H1 (cell line): ENCODE data around the gene SZT2. TPM values are rescaled to one million over a fixed set of nuclear protein-coding genes. Genes with fewer than 3 reads are reported as not detected.

Experiments
- EP300 ChIP-seq, 2 experiments: IDR thresholded peaks; 1 replicate in 1 of 2; 2 replicates in 1 of 2; pipeline ENCODE4 v1.6.1; 2011 to 2012; ENCODE audit warnings: low read depth in 2 of 2, low read length in 2 of 2, mild to moderate bottlenecking in 2 of 2, borderline replicate concordance in 1 of 2, inconsistent platforms in 1 of 2, moderate library complexity in 1 of 2
- POLR2AphosphoS5 ChIP-seq: IDR thresholded peaks from 2 replicates; pipeline ENCODE4 v1.6.1; 2011; ENCODE audit warnings: low read depth, low read length
- SIN3A ChIP-seq, 2 experiments: IDR thresholded peaks in 1 of 2; conservative IDR thresholded peaks in 1 of 2; 2 replicates each; pipeline ENCODE4 v1.6.1; 2011 to 2012; ENCODE audit warnings: low read length in 2 of 2, improper control_type of control experiment in 1 of 2, low read depth in 1 of 2, mild to moderate bottlenecking in 1 of 2
- SP1 ChIP-seq: IDR thresholded peaks from 2 replicates; pipeline ENCODE4 v1.6.1; 2011; ENCODE audit warnings: low read depth, low read length
- SP4 ChIP-seq: IDR thresholded peaks from 2 replicates; pipeline ENCODE4 v1.6.1; 2012; ENCODE audit warnings: low read length, inconsistent platforms
- microRNA-seq, 2 experiments: library from miRNA; unstranded; fragments of <30 nt; microRNA quantifications; one replicate each; pipeline versions ENCODE4 to v1.2.0, GENCODE V29; 2016 to 2020; ENCODE audit warnings: borderline microRNAs expressed in 2 of 2, borderline number of aligned reads in 2 of 2, borderline replicate concordance in 1 of 2
- polyA plus RNA-seq, 7 experiments: library from polyadenylated mRNA; depleted of rRNA in 3 of 7; stranded (reverse) in 5 of 7; unstranded in 2 of 7; fragments of >200 nt in 5 of 7; fragments of 200-250 nt in 2 of 7; gene quantifications; 1 replicate in 5 of 7; 2 replicates in 1 of 7; 4 replicates in 1 of 7; pipeline versions ENCODE4 v1.2.1 to v1.2.3, GENCODE V29; 2011 to 2013; ENCODE audit warnings: missing spikeins in 2 of 7, mixed read lengths in 2 of 7
- small RNA-seq: library from polyadenylated mRNA; stranded (forward); fragments of <200 nt; extraction: miRNeasy Mini kit (QIAGEN cat#:217004); gene quantifications from one replicate; pipeline ENCODE3, GENCODE V24; 2013; ENCODE audit not compliant: insufficient read depth
- total RNA-seq: library from RNA; stranded (reverse); fragmentation: NEBNext Ultra II Directional; extraction: Animal tissue kit (Norgen Biotek cat#: 25700); gene quantifications from 2 replicates; pipeline ENCODE4 v1.2.1, GENCODE V29; 2021
- TF ChIP-seq, protein P1 (sequence below): IDR thresholded peaks from 2 replicates; pipeline ENCODE4 v1.6.1; 2011; ENCODE audit warnings: low read depth, mild to moderate bottlenecking, low read length; ENCODE audit not compliant: insufficient read depth

SZT2 gene
- total and polyA plus RNA-seq, 2 of the 8 experiments (the other 6 are each of a cell fraction or from before 2014, with no cell fraction given): 4.7 to 12.9 TPM

DNA sequence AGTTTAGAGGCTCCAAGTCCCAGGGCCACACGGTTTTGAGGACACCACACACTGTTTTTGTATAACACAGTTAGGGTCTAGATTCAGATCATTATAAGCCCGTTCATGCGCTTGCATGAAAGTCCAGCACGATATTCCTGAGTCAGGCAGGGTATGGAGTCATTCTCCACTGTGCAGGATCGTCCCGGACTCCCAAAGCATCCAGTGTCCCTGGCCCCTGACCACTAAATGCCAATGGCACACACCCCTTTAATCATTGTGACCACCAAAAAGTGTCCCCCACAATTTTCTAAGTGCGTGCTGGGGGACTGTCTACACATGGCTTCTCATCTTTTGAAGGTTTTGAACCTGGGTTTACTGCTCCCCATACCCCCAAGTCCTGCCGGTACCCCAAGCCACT is 113.8 kb downstream of the SZT2 start (continued):
- TF ChIP-seq SP4: no peak
- no peak for TF ChIP-seq SIN3A (conservative IDR thresholded peaks at IDR 0.05 in 1 of 2, IDR thresholded peaks at IDR 0.05 in 1 of 2; ENCODE audit: low read depth in 1 of 2, low read length in 2 of 2)
- TF ChIP-seq EP300 (IDR thresholded peaks at IDR 0.05; ENCODE audit: borderline replicate concordance in 1 of 2, low read depth in 2 of 2, low read length in 2 of 2): no peak
- TF ChIP-seq, protein P1, sequence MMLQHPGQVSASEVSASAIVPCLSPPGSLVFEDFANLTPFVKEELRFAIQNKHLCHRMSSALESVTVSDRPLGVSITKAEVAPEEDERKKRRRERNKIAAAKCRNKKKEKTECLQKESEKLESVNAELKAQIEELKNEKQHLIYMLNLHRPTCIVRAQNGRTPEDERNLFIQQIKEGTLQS: no peak
- no peak for TF ChIP-seq POLR2AphosphoS5
- TF ChIP-seq SP1: no peak

Small RNAs within 50 kb of the gene (microRNA-seq; reads per million reads assigned to microRNA genes)
- 0.20 to 0.23 reads per million in 2 experiments for gene MIR6734
- gene MIR6735: 0 to 0.20 reads per million in 2 experiments

Small RNAs within 50 kb of the gene (small RNA-seq; reads per million reads assigned to genes)
- not detected for gene MIR6735

Other genes starting within 250 kb of the SZT2 start
- 102 and 104 TPM in 2 replicates for gene EBNA1BP2, start 217.6 kb upstream of the SZT2 start, total RNA-seq
- 31.0 and 46.0 TPM in 2 replicates for gene EBNA1BP2, start 217.6 kb upstream of the SZT2 start, polyA plus RNA-seq (2011; rRNA removed)
- gene CFAP57, start 217.6 kb upstream of the SZT2 start, total RNA-seq: 0.23 and 0.80 TPM in 2 replicates
- 0.20 and 0.36 TPM in 2 replicates for gene CFAP57, start 217.6 kb upstream of the SZT2 start, polyA plus RNA-seq (2011; rRNA removed)
- 24.6 and 26.5 TPM in 2 replicates for gene TMEM125, start 119.9 kb upstream of the SZT2 start, total RNA-seq
- 46.7 and 54.2 TPM in 2 replicates for gene TMEM125, start 119.9 kb upstream of the SZT2 start, polyA plus RNA-seq (2011; rRNA removed)
- 10.6 and 12.0 TPM in 2 replicates for gene C1orf210, start 104.3 kb upstream of the SZT2 start, total RNA-seq
- 27.9 and 29.9 TPM in 2 replicates for gene C1orf210, start 104.3 kb upstream of the SZT2 start, polyA plus RNA-seq (2011; rRNA removed)
- 2.2 and 2.7 TPM in 2 replicates for gene TIE1, start 88.9 kb upstream of the SZT2 start, total RNA-seq
- gene TIE1, start 88.9 kb upstream of the SZT2 start, polyA plus RNA-seq (2011; rRNA removed): 0.74 and 1.5 TPM in 2 replicates
- gene MPL, start 52.1 kb upstream of the SZT2 start, total RNA-seq: not detected in 2 replicates
- 0.08 and 0.11 TPM in 2 replicates for gene MPL, start 52.1 kb upstream of the SZT2 start, polyA plus RNA-seq (2011; rRNA removed)
- 221 and 252 TPM in 2 replicates for gene CDC20, start 30.9 kb upstream of the SZT2 start, total RNA-seq
- gene CDC20, start 30.9 kb upstream of the SZT2 start, polyA plus RNA-seq (2011; rRNA removed): 214 and 350 TPM in 2 replicates
- 28.5 and 29.1 TPM in 2 replicates for gene ELOVL1, start 21.9 kb upstream of the SZT2 start, total RNA-seq
- gene ELOVL1, start 21.9 kb upstream of the SZT2 start, polyA plus RNA-seq (2011; rRNA removed): 58.2 and 68.1 TPM in 2 replicates
- 19.5 and 20.6 TPM in 2 replicates for gene MED8, start 99 bp upstream of the SZT2 start, total RNA-seq
- 6.7 and 7.0 TPM in 2 replicates for gene MED8, start 99 bp upstream of the SZT2 start, polyA plus RNA-seq (2011; rRNA removed)
- 17.0 and 17.7 TPM in 2 replicates for gene HYI, start 64.0 kb downstream of the SZT2 start, total RNA-seq
- 14.4 and 21.8 TPM in 2 replicates for gene HYI, start 64.0 kb downstream of the SZT2 start, polyA plus RNA-seq (2011; rRNA removed)
- 221 and 231 TPM in 2 replicates for gene PTPRF, start 141.0 kb downstream of the SZT2 start, total RNA-seq
- gene PTPRF, start 141.0 kb downstream of the SZT2 start, polyA plus RNA-seq (2011; rRNA removed): 136 and 174 TPM in 2 replicates